ENCODE measurements around the gene KATNAL2. TPM values are rescaled to one million over a fixed set of nuclear protein-coding genes. Genes with fewer than 3 reads are reported as not detected.

Gene KATNAL2
- total and polyA plus RNA-seq, 7 donors: 0.19 to 1.7 (median 0.30) TPM

DNA sequence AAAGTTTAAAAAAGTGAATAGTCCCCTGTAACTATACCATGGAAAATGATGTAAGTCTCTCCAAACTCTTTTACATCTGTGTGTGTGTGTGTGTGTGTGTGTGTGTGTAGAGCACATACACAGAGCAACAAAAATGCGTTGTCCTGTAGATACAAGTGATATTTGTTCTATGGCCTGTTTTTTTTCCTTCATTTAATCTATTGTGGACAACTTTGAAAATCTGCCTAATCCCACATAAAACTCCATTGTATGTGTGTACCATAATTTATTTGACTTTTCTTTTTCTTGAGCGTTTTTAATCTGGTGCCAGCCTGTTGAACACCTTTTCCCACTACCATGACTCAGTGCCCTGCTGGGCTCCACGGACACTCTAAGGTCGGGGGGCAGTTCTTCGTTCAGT, 170.3 kb downstream of the KATNAL2 start:
- WGBS, 3 donors: 89 to 94% (median 91%) methylated on average over 5 of the region's 5 CpGs
- no peaks in the 10 kb centered on the region for H3K27me3 ChIP-seq (ENCODE audit: insufficient read depth in 3 of 3, low read length in 2 of 3)
- H3K4me3 ChIP-seq: no peak overlapping the region
- no peaks in the 10 kb centered on the region for H3K36me3 ChIP-seq (ENCODE audit: insufficient read depth in 1 of 2, low read depth in 1 of 2)
- no peak for DNase-seq
- TF ChIP-seq, protein P1, sequence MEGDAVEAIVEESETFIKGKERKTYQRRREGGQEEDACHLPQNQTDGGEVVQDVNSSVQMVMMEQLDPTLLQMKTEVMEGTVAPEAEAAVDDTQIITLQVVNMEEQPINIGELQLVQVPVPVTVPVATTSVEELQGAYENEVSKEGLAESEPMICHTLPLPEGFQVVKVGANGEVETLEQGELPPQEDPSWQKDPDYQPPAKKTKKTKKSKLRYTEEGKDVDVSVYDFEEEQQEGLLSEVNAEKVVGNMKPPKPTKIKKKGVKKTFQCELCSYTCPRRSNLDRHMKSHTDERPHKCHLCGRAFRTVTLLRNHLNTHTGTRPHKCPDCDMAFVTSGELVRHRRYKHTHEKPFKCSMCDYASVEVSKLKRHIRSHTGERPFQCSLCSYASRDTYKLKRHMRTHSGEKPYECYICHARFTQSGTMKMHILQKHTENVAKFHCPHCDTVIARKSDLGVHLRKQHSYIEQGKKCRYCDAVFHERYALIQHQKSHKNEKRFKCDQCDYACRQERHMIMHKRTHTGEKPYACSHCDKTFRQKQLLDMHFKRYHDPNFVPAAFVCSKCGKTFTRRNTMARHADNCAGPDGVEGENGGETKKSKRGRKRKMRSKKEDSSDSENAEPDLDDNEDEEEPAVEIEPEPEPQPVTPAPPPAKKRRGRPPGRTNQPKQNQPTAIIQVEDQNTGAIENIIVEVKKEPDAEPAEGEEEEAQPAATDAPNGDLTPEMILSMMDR (IDR thresholded peaks at IDR 0.05): no peak
- no peak for ATAC-seq
- H3K9me3 ChIP-seq: no peaks in the 10 kb centered on the region
- no peaks in the 10 kb centered on the region for H3K4me1 ChIP-seq
- no peak overlapping the region for H3K27ac ChIP-seq
- intact Hi-C loops (cut with DNase I): loop anchor here in 1 of 2 donors (10.0 kb wide), 1 partner anchor 327 kb away; no protein-coding TSS in a partner anchor

DNA sequence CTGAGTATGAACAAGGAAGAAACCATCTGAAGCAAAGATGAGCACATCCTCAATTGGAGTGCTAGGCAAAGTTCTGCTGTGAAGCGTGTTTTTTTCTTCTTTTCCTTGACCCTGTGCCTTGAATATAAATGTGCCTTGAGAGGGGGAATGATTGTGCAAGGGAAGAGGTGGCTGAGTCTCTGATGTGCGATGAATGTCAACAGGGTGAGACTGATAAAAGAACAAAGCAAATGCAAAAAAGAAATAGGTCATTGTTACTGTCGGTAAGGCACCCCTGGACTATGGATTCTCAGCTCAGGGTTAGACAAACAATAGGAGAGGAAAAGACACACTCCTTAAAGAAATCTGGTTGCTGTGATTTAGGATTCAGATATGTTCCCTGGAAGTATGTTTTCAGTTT, 178.4 kb downstream of the KATNAL2 start:
- no peak for DNase-seq
- Histone ChIP-seq H3K4me1 (no peaks in the 10 kb centered on the region), H3K9me3 (no peaks in the 10 kb centered on the region), H3K36me3 (ENCODE audit: insufficient read depth in 1 of 2, low read depth in 1 of 2) (peaks cover 0 to 27% of the 10 kb centered on the region in 2 donors), H3K4me3 (no peak overlapping the region), H3K27me3 (ENCODE audit: insufficient read depth in 3 of 3, low read length in 2 of 3) (no peaks in the 10 kb centered on the region), H3K27ac (no peak overlapping the region)
- intact Hi-C loops (cut with DNase I): no loop called here
- ATAC-seq: no peak
- TF ChIP-seq, protein P1 (IDR thresholded peaks at IDR 0.05): no peak
- WGBS, 3 donors: 86 to 89% (median 88%) methylated on average over 3 of the region's 3 CpGs

DNA sequence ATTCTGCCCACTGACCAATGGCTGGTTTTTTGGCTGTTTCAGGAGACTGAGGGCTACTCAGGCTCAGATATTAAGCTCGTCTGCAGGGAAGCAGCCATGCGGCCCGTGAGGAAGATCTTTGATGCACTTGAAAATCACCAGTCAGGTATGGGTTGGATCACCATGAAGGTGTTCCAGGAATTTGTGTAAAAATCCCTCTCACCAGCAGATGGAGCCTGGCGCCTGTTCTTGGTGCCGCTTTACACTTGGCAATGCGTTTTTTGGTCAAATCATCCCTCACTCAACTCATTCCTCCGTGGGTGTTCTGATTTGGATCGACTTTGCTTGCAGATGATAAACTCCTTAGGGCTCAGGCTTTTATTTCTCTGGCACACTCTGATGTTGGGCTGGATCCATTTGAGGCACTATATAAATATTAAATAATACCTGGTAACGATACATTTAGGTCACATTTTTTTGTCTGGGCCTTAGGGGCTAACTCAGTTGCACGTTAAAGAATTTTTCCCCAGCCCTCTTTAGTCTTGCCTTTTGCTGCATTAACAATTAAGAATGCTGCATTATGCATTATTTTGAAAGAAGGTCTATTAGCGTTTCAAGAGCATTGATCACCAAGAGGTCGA, 182.9 kb downstream of the KATNAL2 start:
- intact Hi-C loops (cut with DNase I): loop anchor here (1.0 to 5.0 kb wide), 2 partner anchors 105 to 107 kb away; no protein-coding TSS in a partner anchor
- WGBS, 3 donors: 29 to 38% (median 29%) methylated on average over 12 of the region's 12 CpGs

DNA sequence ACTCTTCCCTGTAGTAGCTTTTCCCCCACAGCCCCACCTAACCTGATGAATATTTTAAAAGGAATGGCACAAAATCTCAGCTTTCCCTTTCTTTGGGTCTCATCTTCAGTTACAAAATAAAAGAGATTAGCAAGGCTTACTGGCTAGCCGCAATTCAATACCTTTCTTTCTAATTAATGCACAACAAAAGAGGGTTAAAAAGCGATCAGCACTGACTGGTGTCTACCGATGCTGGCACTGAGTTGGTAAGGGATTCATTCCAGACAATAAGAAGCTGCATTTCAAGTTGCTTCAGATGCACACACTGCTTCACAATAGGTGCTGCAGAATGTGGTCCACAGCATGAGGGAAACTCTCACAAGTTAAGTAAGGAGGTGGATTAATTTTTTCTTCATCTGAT, 191.0 kb downstream of the KATNAL2 start:
- ATAC-seq (no peak), DNase-seq (no peak)
- Histone ChIP-seq H3K27me3 (ENCODE audit: insufficient read depth in 3 of 3, low read length in 2 of 3) (no peaks in the 10 kb centered on the region), H3K9me3 (no peaks in the 10 kb centered on the region), H3K4me3 (no peak overlapping the region), H3K27ac (peak overlapping the region; percentile 47), H3K36me3 (ENCODE audit: insufficient read depth in 1 of 2, low read depth in 1 of 2) (peaks cover 14 to 83% of the 10 kb centered on the region in 2 donors), H3K4me1 (peaks cover 8% of the 10 kb centered on the region)
- intact Hi-C loops (cut with DNase I): no loop called here
- TF ChIP-seq, protein P1 (IDR thresholded peaks at IDR 0.05): no peak
- WGBS, 3 donors: 64 to 77% (median 75%) methylated on average over 3 of the region's 3 CpGs

More for the DNA sequence above, 182.9 kb downstream of the KATNAL2 start:
- Histone ChIP-seq H3K27me3 (ENCODE audit: insufficient read depth in 3 of 3, low read length in 2 of 3) (no peaks in the 10 kb centered on the region), H3K4me1 (no peaks in the 10 kb centered on the region), H3K27ac (no peak overlapping the region), H3K4me3 (no peak overlapping the region), H3K36me3 (ENCODE audit: insufficient read depth in 1 of 2, low read depth in 1 of 2) (peaks cover 0 to 43% of the 10 kb centered on the region in 2 donors), H3K9me3 (no peaks in the 10 kb centered on the region)
- ATAC-seq (peak in 3 of 4 donors; percentile 68 to 86 (median 80)), DNase-seq (peak in 1 of 2 donors; percentile 24)
- TF ChIP-seq, protein P1 (IDR thresholded peaks at IDR 0.05): peak; percentile 76

Data from psoas muscle (tissue), 8 donors.